ENCODE measurements around the gene GUCD1. TPM values are rescaled to one million over a fixed set of nuclear protein-coding genes. Genes with fewer than 3 reads are reported as not detected.

The GUCD1 gene
- total and polyA plus RNA-seq, 2 of the 13 experiments (the other 11 are each of a cell fraction or from before 2014, with no cell fraction given) = 128 to 245 TPM

DNA sequence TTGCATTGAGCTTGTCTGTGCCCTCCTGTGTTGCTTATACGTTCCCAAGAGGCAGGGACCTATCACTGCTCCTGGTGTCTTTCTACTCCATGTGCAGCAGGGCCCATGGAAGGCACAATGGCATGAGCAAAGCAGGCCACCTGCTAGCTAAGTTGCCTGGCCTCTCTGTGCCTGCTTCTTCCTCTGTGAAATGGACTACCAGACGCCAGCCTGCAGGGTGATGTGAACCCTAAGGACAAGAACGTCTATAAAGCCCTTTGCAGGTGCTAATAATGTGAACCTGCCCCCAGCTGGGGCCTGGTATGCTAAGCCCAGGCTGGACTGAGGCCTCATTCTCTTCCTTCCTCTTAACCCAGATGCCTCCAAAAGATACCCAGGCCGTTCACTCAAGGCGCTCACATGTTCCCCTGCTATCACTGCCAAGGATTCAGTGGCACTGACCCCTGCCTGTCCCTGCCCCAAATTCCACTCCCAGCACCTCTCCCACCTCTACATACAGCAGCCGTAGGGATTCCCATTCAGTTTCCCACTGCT, 4.0 kb downstream of the GUCD1 start:
- no peaks in the 10 kb centered on the region for H4K20me1 ChIP-seq (ENCODE audit: insufficient read depth, low read length)
- H3K4me2 ChIP-seq (ENCODE audit: low read depth, low read length) = peak overlapping the region; percentile 92
- no peaks in the 10 kb centered on the region; a peak in 1 of 5 replicates for H3K27me3 ChIP-seq (ENCODE audit: control insufficient read depth in 1 of 2, insufficient read depth in 2 of 2, low read length in 2 of 2)
- H3K27ac ChIP-seq (ENCODE audit: extremely low read length, insufficient read depth, low read length) = peak overlapping the region; percentile 98
- no peaks in the 10 kb centered on the region for H3K9me3 ChIP-seq (ENCODE audit: low read length)
- H3K9ac ChIP-seq (ENCODE audit: insufficient read depth, low read depth, low read length) = peak overlapping the region; percentile 84
- peaks cover 75% of the 10 kb centered on the region for H3K4me1 ChIP-seq (ENCODE audit: insufficient read depth, low read length)
- H3K36me3 ChIP-seq (replicated peaks in 1 of 2; ENCODE audit: control insufficient read depth in 1 of 2, insufficient read depth in 2 of 2, low read length in 2 of 2) = peaks cover 16 to 35% of the 10 kb centered on the region in 2 experiments
- DNase-seq (ENCODE audit: low spot score) (no peak), FAIRE-seq (no peak), ATAC-seq (no peak)
- H2AFZ ChIP-seq (ENCODE audit: low read length) = no peak overlapping the region
- no TSS peak for BruUV-seq (replicated peaks)
- WGBS (ENCODE audit: low lambda C conversion rate) = 49% methylated on average over 5 of the region's 6 CpGs
- ChIA-PET CTCF (ENCODE audit: low intra/inter-chr PET ratio, low total read pairs) (no interaction called here), POLR2A (interaction anchor here (0.7 to 9.3 kb wide), 16 partner anchors 9 to 52 kb away, joined by 3 to 138 read pairs (median 12); partner anchors contain the start of genes GGT1 and LRRC75B)
- peak overlapping the region in 1 of 3 experiments; percentile 51; a peak in 2 of 6 replicates for H3K4me3 ChIP-seq (replicated peaks in 1 of 3; ENCODE audit: insufficient read depth in 1 of 3, low read depth in 2 of 3, low read length in 3 of 3)
- peaks cover 62% of the 10 kb centered on the region for H3K79me2 ChIP-seq (ENCODE audit: insufficient read depth, low read length)
- intact Hi-C loops (cut with micrococcal nuclease; ENCODE audit: unreplicated experiment) (loop anchor here (2.0 kb wide), 1 partner anchor 52 kb away; the partner anchor contains the start of gene GGT1), in situ Hi-C loops (cut with HindIII; ENCODE audit: extremely low pct_ligation_motif_present, low pct_unique_long_range_greater_than_20kb) (no loop called here)
- TF ChIP-seq POLR2A (IDR thresholded peaks at IDR 0.05; ENCODE audit: insufficient read depth in 1 of 2, low read depth in 2 of 2, low read length in 2 of 2) = peak in 1 of 2 experiments; percentile 6; a peak in 1 of 4 replicates
- peak; percentile 47; the same call in 1 of the 2 replicates for TF ChIP-seq ZBTB7A (CRISPR knock-in tag; IDR thresholded peaks at IDR 0.05)
- 0 out of 2 replicates have a peak, but pooled peaks have one; percentile 16 for TF ChIP-seq ZFP90 (CRISPR knock-in tag; IDR thresholded peaks at IDR 0.05; ENCODE audit: borderline replicate concordance)
- no peak for TF ChIP-seq HOXD1 (CRISPR knock-in tag; IDR thresholded peaks at IDR 0.05)
- no peak for TF ChIP-seq MTF1 (CRISPR knock-in tag; IDR thresholded peaks at IDR 0.05)
- TF ChIP-seq ETS1 (CRISPR knock-in tag; IDR thresholded peaks at IDR 0.05) = 0 out of 2 replicates have a peak, but pooled peaks have one; percentile 15
- 0 out of 2 replicates have a peak, but pooled peaks have one; percentile 11 for TF ChIP-seq ZNF550 (CRISPR knock-in tag; IDR thresholded peaks at IDR 0.05; ENCODE audit: borderline replicate concordance)
- TF ChIP-seq CSRNP1 (CRISPR knock-in tag; IDR thresholded peaks at IDR 0.05) = no peak
- no peak for TF ChIP-seq ATRX (CRISPR knock-in tag; IDR thresholded peaks at IDR 0.05; ENCODE audit: borderline replicate concordance)
- TF ChIP-seq, protein P1, sequence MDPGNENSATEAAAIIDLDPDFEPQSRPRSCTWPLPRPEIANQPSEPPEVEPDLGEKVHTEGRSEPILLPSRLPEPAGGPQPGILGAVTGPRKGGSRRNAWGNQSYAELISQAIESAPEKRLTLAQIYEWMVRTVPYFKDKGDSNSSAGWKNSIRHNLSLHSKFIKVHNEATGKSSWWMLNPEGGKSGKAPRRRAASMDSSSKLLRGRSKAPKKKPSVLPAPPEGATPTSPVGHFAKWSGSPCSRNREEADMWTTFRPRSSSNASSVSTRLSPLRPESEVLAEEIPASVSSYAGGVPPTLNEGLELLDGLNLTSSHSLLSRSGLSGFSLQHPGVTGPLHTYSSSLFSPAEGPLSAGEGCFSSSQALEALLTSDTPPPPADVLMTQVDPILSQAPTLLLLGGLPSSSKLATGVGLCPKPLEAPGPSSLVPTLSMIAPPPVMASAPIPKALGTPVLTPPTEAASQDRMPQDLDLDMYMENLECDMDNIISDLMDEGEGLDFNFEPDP (CRISPR knock-in tag; conservative IDR thresholded peaks at IDR 0.05) = 0 out of 2 replicates have a peak, but pooled peaks have one; percentile 41
- no peak for TF ChIP-seq XRCC5 (optimal IDR thresholded peaks at IDR 0.05; ENCODE audit: low read length)
- TF ChIP-seq SMAD9 (CRISPR knock-in tag; IDR thresholded peaks at IDR 0.05) = no peak
- TF ChIP-seq, protein P2, sequence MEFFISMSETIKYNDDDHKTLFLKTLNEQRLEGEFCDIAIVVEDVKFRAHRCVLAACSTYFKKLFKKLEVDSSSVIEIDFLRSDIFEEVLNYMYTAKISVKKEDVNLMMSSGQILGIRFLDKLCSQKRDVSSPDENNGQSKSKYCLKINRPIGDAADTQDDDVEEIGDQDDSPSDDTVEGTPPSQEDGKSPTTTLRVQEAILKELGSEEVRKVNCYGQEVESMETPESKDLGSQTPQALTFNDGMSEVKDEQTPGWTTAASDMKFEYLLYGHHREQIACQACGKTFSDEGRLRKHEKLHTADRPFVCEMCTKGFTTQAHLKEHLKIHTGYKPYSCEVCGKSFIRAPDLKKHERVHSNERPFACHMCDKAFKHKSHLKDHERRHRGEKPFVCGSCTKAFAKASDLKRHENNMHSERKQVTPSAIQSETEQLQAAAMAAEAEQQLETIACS (CRISPR knock-in tag; IDR thresholded peaks at IDR 0.05) = no peak; the same call in 1 of the 2 replicates
- TF ChIP-seq ZNF83 (CRISPR knock-in tag; IDR thresholded peaks at IDR 0.05; ENCODE audit: borderline replicate concordance) = 0 out of 2 replicates have a peak, but pooled peaks have one; percentile 67
- TF ChIP-seq, protein P3, sequence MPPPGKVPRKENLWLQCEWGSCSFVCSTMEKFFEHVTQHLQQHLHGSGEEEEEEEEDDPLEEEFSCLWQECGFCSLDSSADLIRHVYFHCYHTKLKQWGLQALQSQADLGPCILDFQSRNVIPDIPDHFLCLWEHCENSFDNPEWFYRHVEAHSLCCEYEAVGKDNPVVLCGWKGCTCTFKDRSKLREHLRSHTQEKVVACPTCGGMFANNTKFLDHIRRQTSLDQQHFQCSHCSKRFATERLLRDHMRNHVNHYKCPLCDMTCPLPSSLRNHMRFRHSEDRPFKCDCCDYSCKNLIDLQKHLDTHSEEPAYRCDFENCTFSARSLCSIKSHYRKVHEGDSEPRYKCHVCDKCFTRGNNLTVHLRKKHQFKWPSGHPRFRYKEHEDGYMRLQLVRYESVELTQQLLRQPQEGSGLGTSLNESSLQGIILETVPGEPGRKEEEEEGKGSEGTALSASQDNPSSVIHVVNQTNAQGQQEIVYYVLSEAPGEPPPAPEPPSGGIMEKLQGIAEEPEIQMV (CRISPR knock-in tag; IDR thresholded peaks at IDR 0.05; ENCODE audit: low read depth) = 0 out of 2 replicates have a peak, but pooled peaks have one; percentile 18
- TF ChIP-seq ADNP (CRISPR knock-in tag; IDR thresholded peaks at IDR 0.05) = no peak
- no peak; the same call in 1 of the 2 replicates for TF ChIP-seq ISX (CRISPR knock-in tag; conservative IDR thresholded peaks at IDR 0.05)
- no peak for TF ChIP-seq HMGA1 (CRISPR knock-in tag; conservative IDR thresholded peaks at IDR 0.05)
